Measurements from ENCODE around the gene PDAP1.

- TF ChIP-seq FOXP2 (optimal IDR thresholded peaks at IDR 0.05; ENCODE audit: control extremely low read depth, extremely low read length, insufficient read depth) = no peak
- TF ChIP-seq POLR2AphosphoS5 (IDR thresholded peaks at IDR 0.05; ENCODE audit: borderline replicate concordance, low read depth, low read length) = no peak
Measured at GRCh38 chr7:99380032-99380822, 28.2 kb downstream of the PDAP1 start.
